Measurements from ENCODE around the gene SPCS3. TPM values are rescaled to one million over a fixed set of nuclear protein-coding genes. Genes with fewer than 3 reads are reported as not detected.

Gene SPCS3
- total and polyA plus RNA-seq, 2 of the 13 experiments (the other 11 are each of a cell fraction or from before 2014, with no cell fraction given), result 26.3 to 57.0 TPM

Other genes with a start within 250 kb of the SPCS3 start
- gene SPATA4, start 124.4 kb upstream of the SPCS3 start, total RNA-seq (2016; rRNA removed; fragmentation: Illumina TruSeq; extraction: Trizol), result not detected in 2 replicates
- not detected in 2 replicates for gene SPATA4, start 124.4 kb upstream of the SPCS3 start, polyA plus RNA-seq (2011; rRNA removed)
- not detected in 2 replicates for gene ASB5, start 50.7 kb upstream of the SPCS3 start, total RNA-seq (2016; rRNA removed; fragmentation: Illumina TruSeq; extraction: Trizol)
- gene ASB5, start 50.7 kb upstream of the SPCS3 start, polyA plus RNA-seq (2011; rRNA removed), result not detected in 2 replicates

All from HepG2 (cell line).